K562 (cell line): ENCODE results near the gene HAL. TPM values are rescaled to one million over a fixed set of nuclear protein-coding genes. Genes with fewer than 3 reads are reported as not detected.
A peak's percentile ranks its signal among the peaks of the same experiment; 100 is the strongest.

Experiments
- ATF2 ChIP-seq: sonication (generic); formaldehyde crosslinking; IDR thresholded peaks from 2 replicates; pipeline ENCODE4 v1.8.1; 2022; ENCODE audit warnings: missing genetic modification reagents
- DEAF1 ChIP-seq: fragments of 450-650 bp; formaldehyde crosslinking; IDR thresholded peaks from 2 replicates; pipeline ENCODE4 v1.4.0; 2020; ENCODE audit warnings: mild to moderate bottlenecking, moderate library complexity
- E2F6 ChIP-seq, 2 experiments: IDR thresholded peaks; 2 replicates each; pipeline ENCODE4 v1.6.1; 2011; ENCODE audit warnings: borderline replicate concordance in 1 of 2, control low read depth in 1 of 2, low read depth in 1 of 2, low read length in 1 of 2, mild to moderate bottlenecking in 1 of 2, mixed read lengths in 1 of 2, moderate library complexity in 1 of 2; ENCODE audit not compliant: insufficient read depth in 1 of 2, insufficient read length in 1 of 2, poor library complexity in 1 of 2, severe bottlenecking in 1 of 2; ENCODE audit errors: extremely low read depth in 1 of 2
- ILK ChIP-seq: fragments of 450-650 bp; IDR thresholded peaks from 2 replicates; pipeline ENCODE4 v1.6.1; 2016; ENCODE audit warnings: missing genetic modification characterization, low read depth, mild to moderate bottlenecking, missing compliant biosample characterization, moderate library complexity, borderline replicate concordance
- REST ChIP-seq, 2 experiments: fragments of 450-650 bp; formaldehyde crosslinking in 1 of 2; IDR thresholded peaks; 2 replicates each; pipeline versions ENCODE4 v1.4.0 to v1.6.1; 2014 to 2020; ENCODE audit warnings: mild to moderate bottlenecking in 2 of 2, borderline replicate concordance in 1 of 2, low read depth in 1 of 2
- SAP30 ChIP-seq: fragments of 200-600 bp; sonication (generic); IDR thresholded peaks from 2 replicates; pipeline ENCODE4 v1.6.1; 2012; ENCODE audit warnings: borderline replicate concordance, low read depth, mild to moderate bottlenecking, moderate library complexity, low read length, control low read depth, inconsistent platforms; ENCODE audit not compliant: insufficient read depth, poor library complexity, severe bottlenecking
- SIRT6 ChIP-seq: IDR thresholded peaks from one replicate; pipeline ENCODE4 v1.6.1; 2012; ENCODE audit warnings: low read depth, mild to moderate bottlenecking, control low read depth, inconsistent platforms, low read length, moderate library complexity
- ZNF175 ChIP-seq: fragments of 200-800 bp; sonication (Bioruptor generic); IDR thresholded peaks from 2 replicates; pipeline ENCODE4 v1.6.1; 2016; ENCODE audit warnings: low read depth, mild to moderate bottlenecking, missing genetic modification characterization, missing compliant biosample characterization
- ZNF445 ChIP-seq: fragments of 250-450 bp; sonication (Bioruptor Pico); IDR thresholded peaks from 2 replicates; pipeline ENCODE4 v1.4.0; 2020; ENCODE audit warnings: low read depth, mild to moderate bottlenecking, moderate library complexity
- ZNF699 ChIP-seq: fragments of 250-450 bp; sonication (Bioruptor Pico); IDR thresholded peaks from 2 replicates; pipeline ENCODE4 v1.8.0; 2021; ENCODE audit warnings: mild to moderate bottlenecking, moderate library complexity; ENCODE audit not compliant: insufficient replicate concordance
- polyA plus RNA-seq, 8 experiments: library from polyadenylated mRNA; depleted of rRNA in 4 of 8; stranded (reverse) in 5 of 8; unstranded in 3 of 8; fragments of >200 nt; fragmentation: Nextera tagmentation in 2 of 8; fragmentation: Illumina TruSeq in 1 of 8; extraction: Ambion mirVana in 2 of 8; extraction: Trizol in 1 of 8; gene quantifications; 2 replicates each; pipeline versions ENCODE4 v1.2.1 to v1.2.3, GENCODE V29; 2011 to 2014; ENCODE audit warnings: inconsistent platforms in 1 of 8, missing spikeins in 1 of 8
- total RNA-seq, 7 experiments: library from RNA; depleted of rRNA in 6 of 7; stranded (reverse); fragments of >200 nt in 6 of 7; fragmentation: Illumina TruSeq in 2 of 7; extraction: Trizol in 2 of 7; gene quantifications; 2 replicates each; pipeline versions ENCODE4 v1.2.1 to v1.2.3, GENCODE V29; 2011 to 2021; ENCODE audit warnings: low replicate concordance in 1 of 7

Gene HAL
- total and polyA plus RNA-seq, 9 of the 15 experiments (the other 6 are each of a cell fraction or from before 2014, with no cell fraction given): 0.03 to 0.36 (median 0.20) TPM; not detected in 4

GRCh38 chr12:96035283-96036236 lies 39.4 kb upstream of the HAL start, which contains the start of gene LTA4H (continued):
- no peak for TF ChIP-seq DEAF1 (CRISPR knock-in tag)
- TF ChIP-seq ATF2 (CRISPR knock-in tag): no peak
- no peak for TF ChIP-seq ZNF699 (CRISPR knock-in tag)
- TF ChIP-seq ILK (tag): no peak
- TF ChIP-seq ZNF445 (CRISPR knock-in tag): no peak
- peak in 1 of 2 experiments; percentile 21 for TF ChIP-seq E2F6 (IDR thresholded peaks at IDR 0.05; ENCODE audit: borderline replicate concordance in 1 of 2, extremely low read depth in 1 of 2, insufficient read depth in 1 of 2, insufficient read length in 1 of 2, low read depth in 1 of 2, low read length in 1 of 2, poor library complexity in 1 of 2, severe bottlenecking in 1 of 2)
- TF ChIP-seq SAP30: peak; percentile 13
- TF ChIP-seq SIRT6: no peak
- 0 out of 2 replicates have a peak, but pooled peaks have one; percentile 60 for TF ChIP-seq ZNF175 (CRISPR knock-in tag)
- no peak for TF ChIP-seq REST (IDR thresholded peaks at IDR 0.05; ENCODE audit: borderline replicate concordance)
- no peak for TF ChIP-seq REST (CRISPR knock-in tag; IDR thresholded peaks at IDR 0.05; ENCODE audit: low read depth)
